ENCODE data around the gene OTOGL. TPM values are rescaled to one million over a fixed set of nuclear protein-coding genes. Genes with fewer than 3 reads are reported as not detected.
"Not testable (repeated sequence)": the region's sequence is repeated elsewhere in the genome, so short reads cannot be mapped to it uniquely, and the experiment has no call there.

The OTOGL gene
- polyA plus RNA-seq, 1 donor from 2014 or later = 0.33 TPM

GRCh38 chr12:80068173-80068572 lies 31.2 kb upstream of the OTOGL start (continued):
- TF ChIP-seq REST (IDR thresholded peaks at IDR 0.05; ENCODE audit: borderline replicate concordance) (no peak), POLR2AphosphoS5 (IDR thresholded peaks at IDR 0.05) (no peak)

- H3K9me3 ChIP-seq (ENCODE audit: low read length); H3K4me3 ChIP-seq (ENCODE audit: low read length); H3K36me3 ChIP-seq (ENCODE audit: insufficient read depth, low read length); H3F3A ChIP-seq (ENCODE audit: insufficient read depth, low read length, poor library complexity, severe bottlenecking); H2AFZ ChIP-seq (ENCODE audit: low read depth, low read length); H3K79me2 ChIP-seq (replicated peaks; ENCODE audit: insufficient read depth, low read length); H3K4me2 ChIP-seq (ENCODE audit: low read length); H3K27ac ChIP-seq (ENCODE audit: low read length); H4K20me1 ChIP-seq (ENCODE audit: insufficient read depth); H3K9ac ChIP-seq (ENCODE audit: low read length); H3K27me3 ChIP-seq (ENCODE audit: insufficient read depth, low read depth, low read length); H3K9me2 ChIP-seq (ENCODE audit: insufficient read depth, low read length): not testable (repeated sequence)
Observed at GRCh38 chr12:80083892-80084614, 15.3 kb upstream of the OTOGL start.

GRCh38 chr12:80086025-80086424 lies 13.3 kb upstream of the OTOGL start:
- Histone ChIP-seq H3K79me2 (replicated peaks; ENCODE audit: insufficient read depth, low read length) (no peaks in the 10 kb centered on the region), H2AFZ (ENCODE audit: low read depth, low read length) (no peak overlapping the region), H3K36me3 (ENCODE audit: insufficient read depth, low read length) (no peaks in the 10 kb centered on the region), H3K4me2 (ENCODE audit: low read length) (no peak overlapping the region), H3K27ac (ENCODE audit: low read length) (no peak overlapping the region), H3K9ac (ENCODE audit: low read length) (no peak overlapping the region), H3K9me3 (ENCODE audit: low read length) (no peaks in the 10 kb centered on the region), H3K27me3 (ENCODE audit: insufficient read depth, low read depth, low read length) (no peaks in the 10 kb centered on the region), H3K9me2 (ENCODE audit: insufficient read depth, low read length) (no peaks in the 10 kb centered on the region), H4K20me1 (ENCODE audit: insufficient read depth) (no peaks in the 10 kb centered on the region), H3F3A (ENCODE audit: insufficient read depth, low read length, poor library complexity, severe bottlenecking) (no peaks in the 10 kb centered on the region), H3K4me3 (ENCODE audit: low read length) (no peak overlapping the region)
- no peak for TF ChIP-seq CTCF (IDR thresholded peaks at IDR 0.05; ENCODE audit: poor library complexity, severe bottlenecking)
- no peak for TF ChIP-seq REST (IDR thresholded peaks at IDR 0.05; ENCODE audit: borderline replicate concordance)
- TF ChIP-seq POLR2AphosphoS5 (IDR thresholded peaks at IDR 0.05) = no peak
- no peak for TF ChIP-seq MXI1 (conservative IDR thresholded peaks at IDR 0.05; ENCODE audit: poor library complexity, severe bottlenecking)
- no peak for TF ChIP-seq SMC3 (conservative IDR thresholded peaks at IDR 0.05; ENCODE audit: poor library complexity)
- TF ChIP-seq EP300 (conservative IDR thresholded peaks at IDR 0.05; ENCODE audit: poor library complexity, severe bottlenecking) = no peak
- TF ChIP-seq EZH2 (IDR thresholded peaks at IDR 0.05; ENCODE audit: borderline replicate concordance, insufficient read depth, low read length, poor library complexity, severe bottlenecking) = no peak
- no peak for TF ChIP-seq RAD21 (conservative IDR thresholded peaks at IDR 0.05)
- no peak for TF ChIP-seq TAF1 (IDR thresholded peaks at IDR 0.05; ENCODE audit: low read depth)

All from neural cell (in vitro differentiated cells).